Uterus (tissue), 2 donors: ENCODE measurements around the gene RHOH.

ENCODE experiments used
- POLR2A ChIP-seq, 2 donors: fragments of 450-650 bp; IDR thresholded peaks; one replicate each; pipeline ENCODE4 v1.6.1; 2016; ENCODE audit warnings: antibody characterized with exemption in 2 of 2, mild to moderate bottlenecking in 1 of 2, moderate library complexity in 1 of 2
- TF ChIP-seq, protein P1 (sequence below), 4 experiments: fragments of 200-600 bp in 2 of 4; fragments of 450-650 bp in 2 of 4; sonication (generic) in 2 of 4; IDR thresholded peaks; one replicate each; pipeline ENCODE4 v1.5.1; 2016 to 2019; ENCODE audit warnings: antibody characterized with exemption in 4 of 4, mild to moderate bottlenecking in 2 of 4, moderate library complexity in 1 of 4

- TF ChIP-seq, protein P1, sequence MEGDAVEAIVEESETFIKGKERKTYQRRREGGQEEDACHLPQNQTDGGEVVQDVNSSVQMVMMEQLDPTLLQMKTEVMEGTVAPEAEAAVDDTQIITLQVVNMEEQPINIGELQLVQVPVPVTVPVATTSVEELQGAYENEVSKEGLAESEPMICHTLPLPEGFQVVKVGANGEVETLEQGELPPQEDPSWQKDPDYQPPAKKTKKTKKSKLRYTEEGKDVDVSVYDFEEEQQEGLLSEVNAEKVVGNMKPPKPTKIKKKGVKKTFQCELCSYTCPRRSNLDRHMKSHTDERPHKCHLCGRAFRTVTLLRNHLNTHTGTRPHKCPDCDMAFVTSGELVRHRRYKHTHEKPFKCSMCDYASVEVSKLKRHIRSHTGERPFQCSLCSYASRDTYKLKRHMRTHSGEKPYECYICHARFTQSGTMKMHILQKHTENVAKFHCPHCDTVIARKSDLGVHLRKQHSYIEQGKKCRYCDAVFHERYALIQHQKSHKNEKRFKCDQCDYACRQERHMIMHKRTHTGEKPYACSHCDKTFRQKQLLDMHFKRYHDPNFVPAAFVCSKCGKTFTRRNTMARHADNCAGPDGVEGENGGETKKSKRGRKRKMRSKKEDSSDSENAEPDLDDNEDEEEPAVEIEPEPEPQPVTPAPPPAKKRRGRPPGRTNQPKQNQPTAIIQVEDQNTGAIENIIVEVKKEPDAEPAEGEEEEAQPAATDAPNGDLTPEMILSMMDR (IDR thresholded peaks at IDR 0.05): no peak
- no peak for TF ChIP-seq POLR2A (IDR thresholded peaks at IDR 0.05)
Measured at GRCh38 chr4:40240040-40240653, 43.3 kb downstream of the RHOH start.
